Activated CD4-positive, alpha-beta T cell treated with anti-CD3 and anti-CD28 coated beads, Interleukin-2, amount 50 U/mL, for 48 hours (primary cell): ENCODE measurements around the gene TRPV4.

Experiments used
- DNase-seq, 2 experiments: peaks; one replicate each; pipeline ENCODE4 v3.0.0-alpha.2; 2020

The TRPV4 gene

GRCh38 chr12:109738878-109739665 lies 94.1 kb downstream of the TRPV4 start:
- DNase-seq, result no peak

GRCh38 chr12:109738209-109738608 lies 95.0 kb downstream of the TRPV4 start:
- DNase-seq, result no peak

- no peak for DNase-seq
Measured at GRCh38 chr12:109737631-109738030, 95.6 kb downstream of the TRPV4 start.

GRCh38 chr12:109737126-109737525 lies 96.1 kb downstream of the TRPV4 start:
- DNase-seq, result no peak

DNA sequence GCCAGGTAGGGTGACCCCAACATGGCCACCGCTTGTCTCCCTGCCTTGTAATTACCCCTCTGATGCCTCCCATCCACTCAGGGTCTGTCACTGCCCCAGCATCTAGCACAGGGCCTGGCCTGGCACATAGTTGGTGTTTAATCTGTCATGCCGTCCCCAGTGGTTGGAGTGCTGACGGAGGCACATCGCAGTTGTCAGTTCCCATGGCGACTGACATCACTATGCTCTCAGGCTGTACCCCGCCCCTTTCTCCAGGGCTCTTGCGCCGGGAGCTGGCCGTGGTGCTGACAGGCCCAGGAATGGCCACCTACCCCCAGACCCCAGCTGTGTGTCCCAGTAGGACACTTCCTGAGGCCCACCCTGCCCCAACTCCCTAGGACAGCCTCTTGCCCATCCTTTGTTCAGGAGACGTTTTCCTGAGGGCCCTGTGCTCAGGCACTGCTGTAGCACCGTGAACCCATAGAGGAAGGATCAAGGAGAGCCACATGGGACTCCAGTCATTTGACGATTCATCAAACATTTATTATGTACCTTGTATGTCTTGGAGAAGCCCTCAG lies 96.6 kb downstream of the TRPV4 start:
- DNase-seq, result peak in 1 of 2 experiments; percentile 23

GRCh38 chr12:109735825-109736551 lies 97.2 kb downstream of the TRPV4 start:
- no peak for DNase-seq

DNA sequence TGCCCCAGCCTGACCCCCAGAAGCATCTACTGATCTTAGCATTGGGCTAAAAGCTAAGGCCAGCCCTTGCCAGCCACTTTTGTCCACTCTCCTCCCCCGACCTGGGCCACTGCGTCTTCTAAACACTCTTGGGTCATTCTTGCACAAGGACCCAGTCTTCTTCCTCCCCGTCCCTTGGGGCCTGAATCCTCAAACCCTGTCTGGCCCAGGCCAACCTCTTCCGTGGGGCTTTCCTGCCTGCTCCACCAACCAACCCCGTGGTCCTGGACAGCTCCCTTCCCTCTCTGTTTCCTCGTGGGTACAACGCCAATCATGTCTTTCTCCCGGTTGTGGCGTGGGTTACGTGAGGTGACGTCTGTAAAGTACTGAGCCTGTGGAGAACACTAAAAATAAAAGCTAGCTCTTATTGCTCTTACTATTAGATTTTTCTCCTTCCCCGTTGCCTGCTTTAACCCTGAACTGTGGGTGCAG lies 98.1 kb downstream of the TRPV4 start:
- DNase-seq, result no peak

DNA sequence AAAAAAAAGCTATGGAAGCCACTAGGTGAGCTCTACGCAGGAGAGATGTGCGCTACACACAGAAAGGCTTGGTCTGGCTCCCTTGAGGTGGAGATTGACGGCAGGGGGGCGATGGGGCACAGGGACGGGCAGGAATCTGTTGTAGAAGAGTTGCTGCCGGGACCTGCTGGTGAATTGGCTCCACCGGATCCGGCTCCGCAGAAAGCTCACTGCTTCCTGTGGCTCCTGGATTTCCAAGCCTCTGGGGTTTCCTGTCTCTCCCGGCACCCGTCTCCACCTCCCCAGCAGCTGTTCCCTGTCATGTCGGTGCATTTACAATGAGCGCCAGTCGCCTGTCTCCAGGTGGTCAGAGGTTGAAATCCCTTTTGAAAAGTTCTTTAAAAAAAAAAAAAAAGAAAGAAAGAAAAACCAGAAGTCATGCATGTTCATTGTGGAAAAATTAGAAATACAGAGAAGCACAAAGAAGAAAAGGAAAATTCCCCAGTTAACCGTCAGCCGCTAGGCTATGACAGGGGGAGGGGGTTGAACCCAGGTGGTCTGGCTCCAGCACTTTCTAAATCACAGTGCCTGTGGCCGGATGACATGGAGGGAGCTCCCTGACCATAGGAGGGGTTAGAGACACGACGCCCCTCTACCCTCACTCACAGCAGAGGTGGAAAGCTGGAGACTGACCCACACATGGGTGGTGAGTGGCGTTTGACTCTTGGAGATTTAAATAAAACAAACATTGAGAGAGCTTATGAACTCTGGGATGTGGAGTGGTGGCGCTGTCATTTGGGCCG lies 98.8 kb downstream of the TRPV4 start:
- no peak for DNase-seq
